Fibroblast of lung (primary cell): ENCODE data around the gene ITGA5.

Experiments
- EZH2 ChIP-seq: IDR thresholded peaks from 2 replicates; pipeline ENCODE4 v1.5.1; 2012; ENCODE audit warnings: low read length, control low read depth, mild to moderate bottlenecking; ENCODE audit errors: missing control alignments
- TF ChIP-seq, protein P1 (sequence below), 2 donors: IDR thresholded peaks in 1 of 2; conservative IDR thresholded peaks in 1 of 2; 1 replicate in 1 of 2; 2 replicates in 1 of 2; pipeline ENCODE4 v1.5.1; 2011 to 2012; ENCODE audit warnings: low read length in 2 of 2, control low read depth in 1 of 2, inconsistent platforms in 1 of 2, low read depth in 1 of 2, mild to moderate bottlenecking in 1 of 2

DNA sequence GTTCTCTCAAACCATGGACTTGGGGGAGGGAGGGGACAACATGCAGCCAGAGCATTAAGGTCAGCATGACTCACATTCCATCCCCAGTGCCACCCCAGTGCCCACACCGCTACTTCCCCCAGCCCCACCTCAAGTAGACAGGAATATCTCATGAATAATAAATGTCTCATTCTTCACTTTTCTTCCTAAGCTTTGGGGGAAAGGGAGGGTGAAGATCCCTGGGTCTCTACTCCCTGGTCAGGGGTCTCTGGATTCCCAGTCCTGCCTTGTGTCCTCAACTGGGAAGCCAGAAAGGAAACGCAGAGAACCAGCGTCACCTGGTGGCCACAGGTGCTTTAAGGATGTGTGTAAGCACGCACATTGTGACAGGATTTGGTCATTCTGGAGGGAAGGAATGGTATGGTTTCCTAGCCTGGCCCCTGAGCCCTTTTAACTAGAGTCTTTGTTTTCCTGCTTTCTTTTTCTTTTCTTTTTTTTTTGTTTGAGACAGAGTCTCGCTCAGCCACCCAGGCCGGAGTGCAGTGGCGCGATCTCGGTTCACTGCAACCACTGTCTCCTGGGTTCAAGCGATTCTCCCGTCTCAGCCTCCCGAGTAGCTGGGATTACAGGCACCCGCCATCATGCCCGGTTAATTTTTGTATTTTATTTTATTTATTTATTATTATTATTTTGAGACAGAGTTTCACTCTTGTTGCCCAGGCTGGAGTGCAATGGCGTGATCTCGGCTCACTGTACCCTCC, 58.2 kb downstream of the ITGA5 start:
- no peak for TF ChIP-seq EZH2
- TF ChIP-seq, protein P1, sequence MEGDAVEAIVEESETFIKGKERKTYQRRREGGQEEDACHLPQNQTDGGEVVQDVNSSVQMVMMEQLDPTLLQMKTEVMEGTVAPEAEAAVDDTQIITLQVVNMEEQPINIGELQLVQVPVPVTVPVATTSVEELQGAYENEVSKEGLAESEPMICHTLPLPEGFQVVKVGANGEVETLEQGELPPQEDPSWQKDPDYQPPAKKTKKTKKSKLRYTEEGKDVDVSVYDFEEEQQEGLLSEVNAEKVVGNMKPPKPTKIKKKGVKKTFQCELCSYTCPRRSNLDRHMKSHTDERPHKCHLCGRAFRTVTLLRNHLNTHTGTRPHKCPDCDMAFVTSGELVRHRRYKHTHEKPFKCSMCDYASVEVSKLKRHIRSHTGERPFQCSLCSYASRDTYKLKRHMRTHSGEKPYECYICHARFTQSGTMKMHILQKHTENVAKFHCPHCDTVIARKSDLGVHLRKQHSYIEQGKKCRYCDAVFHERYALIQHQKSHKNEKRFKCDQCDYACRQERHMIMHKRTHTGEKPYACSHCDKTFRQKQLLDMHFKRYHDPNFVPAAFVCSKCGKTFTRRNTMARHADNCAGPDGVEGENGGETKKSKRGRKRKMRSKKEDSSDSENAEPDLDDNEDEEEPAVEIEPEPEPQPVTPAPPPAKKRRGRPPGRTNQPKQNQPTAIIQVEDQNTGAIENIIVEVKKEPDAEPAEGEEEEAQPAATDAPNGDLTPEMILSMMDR (conservative IDR thresholded peaks at IDR 0.05 in 1 of 2, IDR thresholded peaks at IDR 0.05 in 1 of 2; ENCODE audit: low read depth in 1 of 2, low read length in 2 of 2), result peak; percentile 82 to 84
